ENCODE measurements around the gene CREB1.
"Not testable (repeated sequence)": the region's sequence is repeated elsewhere in the genome, so short reads cannot be mapped to it uniquely, and the experiment has no call there.

CREB1 gene

GRCh38 chr2:207529330-207530159 lies at the start of gene CREB1:
CREB1 (plus strand) TSS chr2:207529962; CDS start chr2:207555636, 25,674 bp downstream.
- DNase-seq (ENCODE audit: low read depth) = peak; percentile 97

GRCh38 chr2:207480521-207481040 lies 49.2 kb upstream of the CREB1 start:
- no peak for DNase-seq (ENCODE audit: low read depth)

GRCh38 chr2:207481924-207482323 lies 47.8 kb upstream of the CREB1 start:
- no peak for DNase-seq (ENCODE audit: low read depth)

- DNase-seq (ENCODE audit: low read depth) = no peak
These were observed 47.1 kb upstream of the CREB1 start for GRCh38 chr2:207482630-207483029.

- no peak for DNase-seq (ENCODE audit: low read depth)
These were observed 46.7 kb upstream of the CREB1 start for GRCh38 chr2:207483066-207483465.

- DNase-seq (ENCODE audit: low read depth) = no peak
These were observed 46.3 kb upstream of the CREB1 start for GRCh38 chr2:207483477-207483876.

- no peak for DNase-seq (ENCODE audit: low read depth)
These were observed 45.0 kb upstream of the CREB1 start for GRCh38 chr2:207484444-207485391.

GRCh38 chr2:207487650-207488311 lies 42.0 kb upstream of the CREB1 start:
- DNase-seq (ENCODE audit: low read depth) = peak; percentile 88

- DNase-seq (ENCODE audit: low read depth) = no peak
These were observed 40.5 kb upstream of the CREB1 start for GRCh38 chr2:207489251-207489650.

- no peak for DNase-seq (ENCODE audit: low read depth)
These were observed 39.3 kb upstream of the CREB1 start for GRCh38 chr2:207490441-207490840.

GRCh38 chr2:207491086-207491485 lies 38.7 kb upstream of the CREB1 start:
- DNase-seq (ENCODE audit: low read depth) = no peak

- DNase-seq (ENCODE audit: low read depth) = no peak
These were observed 37.8 kb upstream of the CREB1 start for GRCh38 chr2:207491956-207492355.

- DNase-seq (ENCODE audit: low read depth) = no peak
These were observed 37.3 kb upstream of the CREB1 start for GRCh38 chr2:207492461-207492860.

GRCh38 chr2:207494137-207494536 lies 35.6 kb upstream of the CREB1 start:
- no peak for DNase-seq (ENCODE audit: low read depth)

GRCh38 chr2:207496936-207497335 lies 32.8 kb upstream of the CREB1 start:
- DNase-seq (ENCODE audit: low read depth) = not testable (repeated sequence)

GRCh38 chr2:207497596-207497995 lies 32.2 kb upstream of the CREB1 start:
- no peak for DNase-seq (ENCODE audit: low read depth)

GRCh38 chr2:207498427-207498826 lies 31.3 kb upstream of the CREB1 start:
- DNase-seq (ENCODE audit: low read depth) = no peak

GRCh38 chr2:207499114-207499513 lies 30.6 kb upstream of the CREB1 start:
- DNase-seq (ENCODE audit: low read depth) = no peak

GRCh38 chr2:207501802-207502576 lies 27.8 kb upstream of the CREB1 start:
- peak; percentile 42 for DNase-seq (ENCODE audit: low read depth)

- no peak for DNase-seq (ENCODE audit: low read depth)
These were observed 27.1 kb upstream of the CREB1 start for GRCh38 chr2:207502577-207503198.

GRCh38 chr2:207503234-207503633 lies 26.5 kb upstream of the CREB1 start:
- peak; percentile 59 for DNase-seq (ENCODE audit: low read depth)

All from stromal cell of bone marrow (primary cell).